Neural cell (in vitro differentiated cells): Measurements from ENCODE around the gene SMC3. TPM values are rescaled to one million over a fixed set of nuclear protein-coding genes. Genes with fewer than 3 reads are reported as not detected.

Source experiments
- H2AFZ ChIP-seq: fragments of 200-600, 300-800 bp; sonication (generic), shearing (Covaris generic); 2 replicates; pipeline ENCODE4 v1.6.0; 2014; ENCODE audit warnings: low read depth, mild to moderate bottlenecking, antibody characterized with exemption, low read length, moderate library complexity
- H3F3A ChIP-seq: fragments of 200-600 bp; shearing (Covaris generic); 2 replicates; pipeline ENCODE4 v1.6.1; 2016; ENCODE audit warnings: mild to moderate bottlenecking, moderate library complexity, mixed read lengths, antibody characterized with exemption, low read length; ENCODE audit not compliant: insufficient read depth, poor library complexity, severe bottlenecking
- H3K27ac ChIP-seq: fragments of 200-600, 300-800 bp; sonication (generic), shearing (Covaris generic); 2 replicates; pipeline ENCODE4 v1.5.1; 2014; ENCODE audit warnings: mild to moderate bottlenecking, low read length, moderate library complexity
- H3K27me3 ChIP-seq: fragments of 300-800, 200-600 bp; sonication (generic), shearing (Covaris generic); 2 replicates; pipeline ENCODE4 v1.6.0; 2014; ENCODE audit warnings: mild to moderate bottlenecking, low read depth, low read length, moderate library complexity; ENCODE audit not compliant: insufficient read depth
- H3K36me3 ChIP-seq: fragments of 300-800, 200-600 bp; sonication (generic), shearing (Covaris generic); 2 replicates; pipeline ENCODE4 v1.5.1; 2014; ENCODE audit warnings: mild to moderate bottlenecking, antibody characterized with exemption, low read length, moderate library complexity; ENCODE audit not compliant: insufficient read depth
- H3K4me2 ChIP-seq: fragments of 300-800, 200-600 bp; sonication (generic), shearing (Covaris generic); 2 replicates; pipeline ENCODE4 v1.6.0; 2014; ENCODE audit warnings: mild to moderate bottlenecking, low read length
- H3K4me3 ChIP-seq: fragments of 300-800, 200-600 bp; sonication (generic), shearing (Covaris generic); 2 replicates; pipeline ENCODE4 v1.5.1; 2014; ENCODE audit warnings: mild to moderate bottlenecking, low read length, moderate library complexity
- H3K79me2 ChIP-seq: fragments of 200-600 bp; shearing (Covaris generic); replicated peaks from 2 replicates; pipeline ENCODE4 v1.6.0; 2014; ENCODE audit warnings: mild to moderate bottlenecking, low read length, moderate library complexity; ENCODE audit not compliant: insufficient read depth
- H3K9ac ChIP-seq: fragments of 300-800, 200-600 bp; sonication (generic), shearing (Covaris generic); 2 replicates; pipeline ENCODE4 v1.6.1; 2016; ENCODE audit warnings: mild to moderate bottlenecking, low read length, mixed read lengths
- H3K9me2 ChIP-seq: fragments of 200-600 bp; shearing (Covaris generic); 2 replicates; pipeline ENCODE4 v1.6.1; 2016; ENCODE audit warnings: mild to moderate bottlenecking, low read length, mixed read lengths; ENCODE audit not compliant: insufficient read depth
- H3K9me3 ChIP-seq: fragments of 200-600, 300-800 bp; sonication (generic), shearing (Covaris generic); 2 replicates; pipeline ENCODE4 v1.6.1; 2016; ENCODE audit warnings: mild to moderate bottlenecking, mixed run types, low read length, moderate library complexity, mixed read lengths
- H4K20me1 ChIP-seq: fragments of 200-600 bp; shearing (Covaris generic); 2 replicates; pipeline ENCODE4 v1.6.1; 2016; ENCODE audit warnings: mild to moderate bottlenecking, mixed run types; ENCODE audit not compliant: insufficient read depth
- CTCF ChIP-seq: fragments of 450-650 bp; IDR thresholded peaks from 2 replicates; pipeline ENCODE4 v1.5.1; 2014; ENCODE audit warnings: antibody characterized with exemption, mild to moderate bottlenecking, moderate library complexity; ENCODE audit not compliant: poor library complexity, severe bottlenecking
- EP300 ChIP-seq: fragments of 450-650 bp; conservative IDR thresholded peaks from 2 replicates; pipeline ENCODE4 v1.6.1; 2014; ENCODE audit warnings: antibody characterized with exemption, mild to moderate bottlenecking, moderate library complexity; ENCODE audit not compliant: poor library complexity, severe bottlenecking
- EZH2 ChIP-seq: fragments of 200-600, 300-800 bp; shearing (Covaris generic), sonication (generic); IDR thresholded peaks from 2 replicates; pipeline ENCODE4 v1.6.1; 2014; ENCODE audit warnings: antibody characterized with exemption, low read length, borderline replicate concordance, mild to moderate bottlenecking; ENCODE audit not compliant: insufficient read depth, poor library complexity, severe bottlenecking
- MXI1 ChIP-seq: fragments of 450-650 bp; conservative IDR thresholded peaks from 2 replicates; pipeline ENCODE4 v1.6.1; 2014; ENCODE audit warnings: antibody characterized with exemption, mild to moderate bottlenecking; ENCODE audit not compliant: poor library complexity, severe bottlenecking
- POLR2AphosphoS5 ChIP-seq: IDR thresholded peaks from 2 replicates; pipeline ENCODE4 v1.6.1; 2012
- RAD21 ChIP-seq: fragments of 450-650 bp; conservative IDR thresholded peaks from 2 replicates; pipeline ENCODE4 v1.6.1; 2014; ENCODE audit warnings: antibody characterized with exemption, mild to moderate bottlenecking, moderate library complexity
- SMC3 ChIP-seq: fragments of 450-650 bp; conservative IDR thresholded peaks from 2 replicates; pipeline ENCODE4 v1.6.1; 2014; ENCODE audit warnings: antibody characterized with exemption, mild to moderate bottlenecking, moderate library complexity; ENCODE audit not compliant: poor library complexity
- TAF1 ChIP-seq: IDR thresholded peaks from 2 replicates; pipeline ENCODE4 v1.6.1; 2012; ENCODE audit warnings: low read depth
- polyA plus RNA-seq: library from polyadenylated mRNA; depleted of rRNA; stranded (reverse); fragments of >200 nt; gene quantifications from 2 replicates; pipeline ENCODE4 v1.2.3, GENCODE V29; 2014
- TF ChIP-seq, protein P1 (sequence below): IDR thresholded peaks from 2 replicates; pipeline ENCODE4 v1.6.1; 2012; ENCODE audit warnings: borderline replicate concordance

Gene SMC3
- polyA plus RNA-seq, 1 donor from 2014 or later = 67.7 TPM

DNA sequence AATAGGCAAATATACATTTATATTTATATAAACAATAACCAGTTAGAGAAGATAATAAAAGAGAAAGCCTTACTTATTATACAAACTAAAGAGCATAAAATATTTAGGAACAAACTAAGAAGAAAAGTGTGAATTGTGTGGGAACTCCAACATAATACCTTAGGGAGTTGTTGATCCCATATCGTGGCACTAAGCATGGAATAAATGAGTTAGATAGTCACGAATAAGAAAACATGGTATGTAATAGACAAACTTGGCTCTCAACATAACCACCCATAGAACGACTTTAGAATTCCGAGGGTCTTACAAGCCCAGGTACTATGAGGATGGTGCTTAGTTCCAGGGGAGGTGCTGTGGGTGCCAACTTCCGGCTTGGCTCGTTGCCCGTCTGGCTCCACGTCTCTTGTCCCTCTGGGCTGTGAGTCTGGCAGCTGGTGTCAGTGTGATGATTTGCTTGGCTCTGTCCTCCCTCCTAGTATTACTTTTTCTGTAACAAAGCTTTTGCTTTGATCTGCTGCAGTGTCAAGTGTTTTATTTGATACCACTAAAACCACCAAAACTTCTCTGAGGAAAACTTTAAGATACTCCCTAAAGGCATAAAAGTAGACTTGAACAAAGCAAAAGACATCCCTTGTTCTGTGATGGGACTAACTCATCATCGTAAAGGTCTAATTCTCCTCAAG is 67.2 kb downstream of the SMC3 start:
- TF ChIP-seq TAF1 = no peak
- TF ChIP-seq EZH2 = no peak
- no peak for TF ChIP-seq MXI1
- no peak for TF ChIP-seq EP300
- TF ChIP-seq RAD21 = no peak
- TF ChIP-seq SMC3 = no peak
- TF ChIP-seq, protein P1, sequence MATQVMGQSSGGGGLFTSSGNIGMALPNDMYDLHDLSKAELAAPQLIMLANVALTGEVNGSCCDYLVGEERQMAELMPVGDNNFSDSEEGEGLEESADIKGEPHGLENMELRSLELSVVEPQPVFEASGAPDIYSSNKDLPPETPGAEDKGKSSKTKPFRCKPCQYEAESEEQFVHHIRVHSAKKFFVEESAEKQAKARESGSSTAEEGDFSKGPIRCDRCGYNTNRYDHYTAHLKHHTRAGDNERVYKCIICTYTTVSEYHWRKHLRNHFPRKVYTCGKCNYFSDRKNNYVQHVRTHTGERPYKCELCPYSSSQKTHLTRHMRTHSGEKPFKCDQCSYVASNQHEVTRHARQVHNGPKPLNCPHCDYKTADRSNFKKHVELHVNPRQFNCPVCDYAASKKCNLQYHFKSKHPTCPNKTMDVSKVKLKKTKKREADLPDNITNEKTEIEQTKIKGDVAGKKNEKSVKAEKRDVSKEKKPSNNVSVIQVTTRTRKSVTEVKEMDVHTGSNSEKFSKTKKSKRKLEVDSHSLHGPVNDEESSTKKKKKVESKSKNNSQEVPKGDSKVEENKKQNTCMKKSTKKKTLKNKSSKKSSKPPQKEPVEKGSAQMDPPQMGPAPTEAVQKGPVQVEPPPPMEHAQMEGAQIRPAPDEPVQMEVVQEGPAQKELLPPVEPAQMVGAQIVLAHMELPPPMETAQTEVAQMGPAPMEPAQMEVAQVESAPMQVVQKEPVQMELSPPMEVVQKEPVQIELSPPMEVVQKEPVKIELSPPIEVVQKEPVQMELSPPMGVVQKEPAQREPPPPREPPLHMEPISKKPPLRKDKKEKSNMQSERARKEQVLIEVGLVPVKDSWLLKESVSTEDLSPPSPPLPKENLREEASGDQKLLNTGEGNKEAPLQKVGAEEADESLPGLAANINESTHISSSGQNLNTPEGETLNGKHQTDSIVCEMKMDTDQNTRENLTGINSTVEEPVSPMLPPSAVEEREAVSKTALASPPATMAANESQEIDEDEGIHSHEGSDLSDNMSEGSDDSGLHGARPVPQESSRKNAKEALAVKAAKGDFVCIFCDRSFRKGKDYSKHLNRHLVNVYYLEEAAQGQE = no peak
- TF ChIP-seq POLR2AphosphoS5 = no peak
- TF ChIP-seq CTCF = no peak
- Histone ChIP-seq H4K20me1 (no peaks in the 10 kb centered on the region), H3K79me2 (no peaks in the 10 kb centered on the region)

DNA sequence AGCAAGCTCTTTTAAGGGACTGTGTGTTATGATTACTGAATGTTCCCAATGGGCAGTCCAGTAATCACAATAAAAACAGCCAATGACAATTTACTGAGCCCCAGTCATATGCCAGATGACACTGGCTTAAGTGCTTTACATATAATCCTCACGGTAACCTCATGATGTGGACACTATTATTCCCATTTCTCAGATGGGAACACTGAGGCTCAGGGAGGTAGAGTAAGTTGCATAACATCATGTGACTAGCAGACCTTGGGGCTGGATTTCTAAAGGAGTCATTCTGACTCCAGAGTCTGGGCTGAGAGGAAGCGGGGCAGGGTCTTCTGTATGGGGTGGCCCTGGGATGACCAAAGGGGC is 69.1 kb downstream of the SMC3 start:
- Histone ChIP-seq H3K27ac (no peak overlapping the region), H3K4me2 (no peak overlapping the region), H3K9ac (no peak overlapping the region), H3K4me3 (no peak overlapping the region), H4K20me1 (no peaks in the 10 kb centered on the region), H3K36me3 (no peaks in the 10 kb centered on the region), H3K9me2 (no peaks in the 10 kb centered on the region), H3K79me2 (no peaks in the 10 kb centered on the region), H3K9me3 (no peaks in the 10 kb centered on the region), H3K27me3 (peaks cover 6% of the 10 kb centered on the region), H3F3A (no peaks in the 10 kb centered on the region), H2AFZ (no peak overlapping the region)
- TF ChIP-seq EZH2 (no peak), RAD21 (no peak), SMC3 (no peak), POLR2AphosphoS5 (no peak), CTCF (no peak), MXI1 (no peak), EP300 (no peak), TAF1 (no peak)
- TF ChIP-seq, protein P1 = no peak

More for the DNA sequence above, 67.2 kb downstream of the SMC3 start:
- Histone ChIP-seq H3K9me3 (no peaks in the 10 kb centered on the region), H3K9ac (no peak overlapping the region), H3K27me3 (no peaks in the 10 kb centered on the region), H3K4me3 (no peak overlapping the region), H3F3A (no peaks in the 10 kb centered on the region), H3K36me3 (no peaks in the 10 kb centered on the region), H2AFZ (no peak overlapping the region), H3K4me2 (no peak overlapping the region), H3K9me2 (no peaks in the 10 kb centered on the region), H3K27ac (no peak overlapping the region)
